Endothelial cell of umbilical vein (primary cell): ENCODE data around the gene PARP8.

Source experiments
- EZH2 ChIP-seq: IDR thresholded peaks from 2 replicates; pipeline ENCODE4 v1.6.1; 2012; ENCODE audit warnings: borderline replicate concordance, low read depth, mild to moderate bottlenecking, moderate library complexity, low read length, inconsistent platforms; ENCODE audit not compliant: severe bottlenecking
- JUN ChIP-seq: IDR thresholded peaks from 2 replicates; pipeline ENCODE4 v1.6.1; 2011; ENCODE audit warnings: borderline replicate concordance, low read depth; ENCODE audit not compliant: insufficient read length, insufficient read depth
- MAX ChIP-seq: IDR thresholded peaks from 2 replicates; pipeline ENCODE4 v1.6.1; 2011; ENCODE audit not compliant: insufficient read depth, insufficient read length
- MYC ChIP-seq: IDR thresholded peaks from one replicate; pipeline ENCODE4 v1.6.1; 2011; ENCODE audit warnings: mild to moderate bottlenecking, low read depth, low read length
- POLR2A ChIP-seq: IDR thresholded peaks from 2 replicates; pipeline ENCODE4 v1.6.1; 2012; ENCODE audit warnings: low read depth, mild to moderate bottlenecking, control low read depth, low read length
- POLR2AphosphoS5 ChIP-seq: IDR thresholded peaks from 2 replicates; pipeline ENCODE4 v1.6.1; 2012; ENCODE audit warnings: low read depth, mild to moderate bottlenecking, control low read depth, low read length, moderate library complexity; ENCODE audit not compliant: insufficient read depth
- TF ChIP-seq, protein P1 (sequence below), 2 donors: IDR thresholded peaks; 1 replicate in 1 of 2; 2 replicates in 1 of 2; pipeline ENCODE4 v1.5.1; 2011; ENCODE audit warnings: low read length in 2 of 2, mild to moderate bottlenecking in 2 of 2, moderate library complexity in 2 of 2, control low read depth in 1 of 2, inconsistent platforms in 1 of 2, low read depth in 1 of 2; ENCODE audit not compliant: insufficient read depth in 1 of 2; ENCODE audit errors: extremely low read depth in 1 of 2

- TF ChIP-seq, protein P1, sequence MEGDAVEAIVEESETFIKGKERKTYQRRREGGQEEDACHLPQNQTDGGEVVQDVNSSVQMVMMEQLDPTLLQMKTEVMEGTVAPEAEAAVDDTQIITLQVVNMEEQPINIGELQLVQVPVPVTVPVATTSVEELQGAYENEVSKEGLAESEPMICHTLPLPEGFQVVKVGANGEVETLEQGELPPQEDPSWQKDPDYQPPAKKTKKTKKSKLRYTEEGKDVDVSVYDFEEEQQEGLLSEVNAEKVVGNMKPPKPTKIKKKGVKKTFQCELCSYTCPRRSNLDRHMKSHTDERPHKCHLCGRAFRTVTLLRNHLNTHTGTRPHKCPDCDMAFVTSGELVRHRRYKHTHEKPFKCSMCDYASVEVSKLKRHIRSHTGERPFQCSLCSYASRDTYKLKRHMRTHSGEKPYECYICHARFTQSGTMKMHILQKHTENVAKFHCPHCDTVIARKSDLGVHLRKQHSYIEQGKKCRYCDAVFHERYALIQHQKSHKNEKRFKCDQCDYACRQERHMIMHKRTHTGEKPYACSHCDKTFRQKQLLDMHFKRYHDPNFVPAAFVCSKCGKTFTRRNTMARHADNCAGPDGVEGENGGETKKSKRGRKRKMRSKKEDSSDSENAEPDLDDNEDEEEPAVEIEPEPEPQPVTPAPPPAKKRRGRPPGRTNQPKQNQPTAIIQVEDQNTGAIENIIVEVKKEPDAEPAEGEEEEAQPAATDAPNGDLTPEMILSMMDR (IDR thresholded peaks at IDR 0.05; ENCODE audit: extremely low read depth in 1 of 2, insufficient read depth in 1 of 2, low read depth in 1 of 2, low read length in 2 of 2), result no peak
- TF ChIP-seq MYC (no peak), JUN (no peak), POLR2A (no peak), POLR2AphosphoS5 (no peak), EZH2 (no peak), MAX (no peak)
Observed at GRCh38 chr5:50658246-50658645, 8.2 kb upstream of the PARP8 start.
